HG03460 (cell line): ENCODE data around the gene MRPS2.

Source experiments
- ATAC-seq: cut with Tn5 transposase; IDR thresholded peaks from one replicate; pipeline ENCODE4 v1.9.1; 2021; ENCODE audit not compliant: unreplicated experiment

The MRPS2 gene

GRCh38 chr9:135480071-135480939 is 20.2 kb upstream of the MRPS2 start:
- no peak for ATAC-seq

GRCh38 chr9:135480940-135481310 is 19.6 kb upstream of the MRPS2 start:
- no peak for ATAC-seq

- no peak for ATAC-seq
Measured at GRCh38 chr9:135482015-135482754, 18.3 kb upstream of the MRPS2 start.

- ATAC-seq: no peak
Measured at GRCh38 chr9:135484460-135485277, 15.8 kb upstream of the MRPS2 start.

GRCh38 chr9:135485385-135485784 is 15.1 kb upstream of the MRPS2 start:
- ATAC-seq: no peak

GRCh38 chr9:135485832-135486231 is 14.7 kb upstream of the MRPS2 start:
- ATAC-seq: no peak

- ATAC-seq: no peak
Measured at GRCh38 chr9:135486267-135487065, 14.0 kb upstream of the MRPS2 start.

GRCh38 chr9:135487281-135488012 is 13.0 kb upstream of the MRPS2 start:
- no peak for ATAC-seq

GRCh38 chr9:135488013-135488330 is 12.5 kb upstream of the MRPS2 start:
- no peak for ATAC-seq

- no peak for ATAC-seq
Measured at GRCh38 chr9:135488527-135488926, 12.0 kb upstream of the MRPS2 start.

GRCh38 chr9:135489188-135489906 is 11.1 kb upstream of the MRPS2 start:
- ATAC-seq: no peak

- no peak for ATAC-seq
Measured at GRCh38 chr9:135490166-135490870, 10.2 kb upstream of the MRPS2 start.

- no peak for ATAC-seq
Measured at GRCh38 chr9:135490980-135491464, 9.5 kb upstream of the MRPS2 start.

GRCh38 chr9:135491764-135492163 is 8.7 kb upstream of the MRPS2 start:
- ATAC-seq: no peak

- ATAC-seq: no peak
Measured at GRCh38 chr9:135492886-135493669, 7.4 kb upstream of the MRPS2 start.

GRCh38 chr9:135494791-135495559 is 5.5 kb upstream of the MRPS2 start:
- no peak for ATAC-seq
